ENCODE data around the gene PRPF6. TPM values are rescaled to one million over a fixed set of nuclear protein-coding genes. Genes with fewer than 3 reads are reported as not detected.

PRPF6 gene
- total and polyA plus RNA-seq, 2 of the 13 experiments (the other 11 are each of a cell fraction or from before 2014, with no cell fraction given) = 63.7 to 101 TPM

GRCh38 chr20:64042054-64042781, 61.3 kb downstream of the PRPF6 start (continued):
- TF ChIP-seq ZNF646 (CRISPR knock-in tag; IDR thresholded peaks at IDR 0.05) = no peak
- no peak for TF ChIP-seq ZNF296 (CRISPR knock-in tag; conservative IDR thresholded peaks at IDR 0.05)
- no peak for TF ChIP-seq RFXANK (CRISPR knock-in tag; IDR thresholded peaks at IDR 0.05)
- no peak for TF ChIP-seq MED13 (CRISPR knock-in tag; IDR thresholded peaks at IDR 0.05)
- 0 out of 2 replicates have a peak, but pooled peaks have one; percentile 32 for TF ChIP-seq PPARG (CRISPR knock-in tag; conservative IDR thresholded peaks at IDR 0.05)
- TF ChIP-seq BCL6 (CRISPR knock-in tag; IDR thresholded peaks at IDR 0.05) = 0 out of 2 replicates have a peak, but pooled peaks have one; percentile 35
- no peak for TF ChIP-seq ZNF138 (CRISPR knock-in tag; IDR thresholded peaks at IDR 0.05; ENCODE audit: low read depth)
- no peak for TF ChIP-seq ZNF432 (CRISPR knock-in tag; IDR thresholded peaks at IDR 0.05; ENCODE audit: borderline replicate concordance)
- TF ChIP-seq RBAK (CRISPR knock-in tag; IDR thresholded peaks at IDR 0.05) = no peak
- TF ChIP-seq ZNF574 (CRISPR knock-in tag; IDR thresholded peaks at IDR 0.05) = no peak; the same call in none of the 2 replicates
- peak; percentile 32; the same call in 1 of the 2 replicates for TF ChIP-seq MED1 (CRISPR knock-in tag; IDR thresholded peaks at IDR 0.05)
- no peak for TF ChIP-seq HMG20A (CRISPR knock-in tag; IDR thresholded peaks at IDR 0.05; ENCODE audit: borderline replicate concordance)
- TF ChIP-seq ZKSCAN8 (CRISPR knock-in tag; IDR thresholded peaks at IDR 0.05; ENCODE audit: borderline replicate concordance) = no peak
- TF ChIP-seq ZNF609 (CRISPR knock-in tag; IDR thresholded peaks at IDR 0.05; ENCODE audit: borderline replicate concordance) = no peak; the same call in 1 of the 2 replicates
- TF ChIP-seq SNAPC2 (CRISPR knock-in tag; IDR thresholded peaks at IDR 0.05) = no peak
- no peak for TF ChIP-seq KDM4B (CRISPR knock-in tag; IDR thresholded peaks at IDR 0.05)

Measured in HepG2 (cell line).